SK-N-SH (cell line): ENCODE measurements around the gene CFAP70. TPM values are rescaled to one million over a fixed set of nuclear protein-coding genes. Genes with fewer than 3 reads are reported as not detected.

Source experiments
- CTCF ChIA-PET: fragments of 300-600, 350-600 bp; formaldehyde crosslinking; extraction: SDS; loops from one replicate; lab custom pipeline; 2021; lab: Yijun Ruan, JAX
- POLR2A ChIA-PET: fragments of 350-600 bp; sonication (Branson Sonifier 250); formaldehyde crosslinking; extraction: SDS; loops from one replicate; lab custom pipeline; 2020; ENCODE audit warnings: antibody characterized with exemption, inconsistent platforms; lab: Yijun Ruan, JAX
- DNase-seq: peaks from one replicate; pipeline ENCODE4 v3.0.0; 2012
- H2AFZ ChIP-seq: fragments of 200-600 bp; sonication (generic); 2 replicates; pipeline ENCODE4 v1.8.1; 2016; ENCODE audit warnings: antibody characterized with exemption, mild to moderate bottlenecking, low read depth
- H3F3A ChIP-seq: fragments of 200-600 bp; sonication (generic); replicated peaks from 2 replicates; pipeline ENCODE3; 2016; ENCODE audit warnings: antibody characterized with exemption, mild to moderate bottlenecking; ENCODE audit not compliant: insufficient read depth
- H3K27ac ChIP-seq, 2 experiments: fragments of 200-500 bp in 1 of 2; fragments of 200-600 bp in 1 of 2; sonication (Bioruptor generic) in 1 of 2; sonication (generic), shearing (Covaris generic) in 1 of 2; 2 replicates each; pipeline versions ENCODE4 v1.5.1 to v1.6.1; 2014 to 2016; ENCODE audit warnings: low read depth in 2 of 2, inconsistent platforms in 1 of 2, low read length in 1 of 2, mild to moderate bottlenecking in 1 of 2, mixed read lengths in 1 of 2
- H3K27me3 ChIP-seq: fragments of 200-600 bp; sonication (generic), shearing (Covaris generic); 2 replicates; pipeline ENCODE4 v1.6.1; 2016; ENCODE audit warnings: mixed run types; ENCODE audit not compliant: insufficient read depth
- H3K36me3 ChIP-seq, 2 experiments: fragments of 200-500 bp in 1 of 2; fragments of 200-600 bp in 1 of 2; sonication (Bioruptor generic) in 1 of 2; sonication (generic) in 1 of 2; replicated peaks in 1 of 2; 2 replicates each; pipeline versions ENCODE3 to v1.5.1; 2014 to 2016; ENCODE audit warnings: low read length in 1 of 2, mild to moderate bottlenecking in 1 of 2; ENCODE audit not compliant: insufficient read depth in 2 of 2, control insufficient read depth in 1 of 2
- H3K4me1 ChIP-seq, 2 experiments: fragments of 200-500 bp in 1 of 2; fragments of 200-600 bp in 1 of 2; sonication (Bioruptor generic) in 1 of 2; sonication (generic), shearing (Covaris generic) in 1 of 2; 2 replicates each; pipeline versions ENCODE4 v1.5.1 to v1.6.1; 2014 to 2016; ENCODE audit warnings: low read depth in 1 of 2, low read length in 1 of 2, mixed run types in 1 of 2; ENCODE audit not compliant: insufficient read depth in 2 of 2, control insufficient read depth in 1 of 2
- H3K4me2 ChIP-seq: fragments of 200-600 bp; sonication (generic), shearing (Covaris generic); 2 replicates; pipeline ENCODE4 v1.6.1; 2017; ENCODE audit warnings: mixed run types
- H3K4me3 ChIP-seq, 2 experiments: fragments of 200-500 bp in 1 of 2; fragments of 200-600 bp in 1 of 2; sonication (Bioruptor generic) in 1 of 2; sonication (generic), shearing (Covaris generic) in 1 of 2; 2 replicates each; pipeline versions ENCODE4 v1.5.1 to v1.8.1; 2014 to 2016; ENCODE audit warnings: low read depth in 2 of 2, inconsistent platforms in 1 of 2, low read length in 1 of 2, mild to moderate bottlenecking in 1 of 2, mixed read lengths in 1 of 2, moderate library complexity in 1 of 2
- H3K79me2 ChIP-seq: fragments of 200-600 bp; sonication (generic); 2 replicates; pipeline ENCODE4 v1.8.1; 2017; ENCODE audit warnings: mild to moderate bottlenecking; ENCODE audit not compliant: insufficient read depth
- H3K9ac ChIP-seq: fragments of 200-600 bp; sonication (generic); 2 replicates; pipeline ENCODE4 v1.6.1; 2017; ENCODE audit warnings: mixed run types
- H3K9me2 ChIP-seq: fragments of 200-600 bp; sonication (generic); 2 replicates; pipeline ENCODE4 v1.6.1; 2017; ENCODE audit warnings: mixed run types
- H3K9me3 ChIP-seq: fragments of 200-600 bp; sonication (generic); 2 replicates; pipeline ENCODE4 v1.6.1; 2017; ENCODE audit warnings: mixed run types, mild to moderate bottlenecking, moderate library complexity
- H4K20me1 ChIP-seq: fragments of 200-600 bp; sonication (generic); 2 replicates; pipeline ENCODE4 v1.6.1; 2017; ENCODE audit warnings: mild to moderate bottlenecking, mixed run types; ENCODE audit not compliant: insufficient read depth
- CHD2 ChIP-seq: fragments of 150-350 bp; IDR thresholded peaks from 2 replicates; pipeline ENCODE4 v1.6.1; 2018; ENCODE audit warnings: low read length; ENCODE audit not compliant: partially characterized antibody
- EP300 ChIP-seq, 2 experiments: IDR thresholded peaks; 2 replicates each; pipeline versions ENCODE4 v1.4.0 to v1.6.1; 2012; ENCODE audit warnings: borderline replicate concordance in 1 of 2, low read depth in 1 of 2, low read length in 1 of 2
- EZH2phosphoT487 ChIP-seq: fragments of 200-600 bp; sonication (generic); IDR thresholded peaks from 2 replicates; pipeline ENCODE4 v1.6.1; 2017; ENCODE audit warnings: low read depth, mixed run types, mild to moderate bottlenecking, antibody characterized with exemption, moderate library complexity, borderline replicate concordance
- FOXJ3 ChIP-seq: sonication (generic); formaldehyde crosslinking; IDR thresholded peaks from 2 replicates; pipeline ENCODE4 v1.5.1; 2020; ENCODE audit warnings: mild to moderate bottlenecking, missing genetic modification reagents
- FOXM1 ChIP-seq: IDR thresholded peaks from 2 replicates; pipeline ENCODE4 v1.4.0; 2012; ENCODE audit warnings: low read depth, mild to moderate bottlenecking
- GABPA ChIP-seq: IDR thresholded peaks from 2 replicates; pipeline ENCODE4 v1.4.0; 2012; ENCODE audit warnings: low read depth, mild to moderate bottlenecking
- GATA2 ChIP-seq: sonication (generic); formaldehyde crosslinking; IDR thresholded peaks from 2 replicates; pipeline ENCODE4 v1.5.0; 2020; ENCODE audit warnings: mild to moderate bottlenecking, missing genetic modification reagents
- MAX ChIP-seq: IDR thresholded peaks from 2 replicates; pipeline ENCODE4 v1.4.0; 2012; ENCODE audit warnings: low read depth
- MEF2A ChIP-seq: IDR thresholded peaks from 2 replicates; pipeline ENCODE4 v1.4.0; 2012; ENCODE audit warnings: low read depth, borderline replicate concordance
- NFIC ChIP-seq: IDR thresholded peaks from 2 replicates; pipeline ENCODE4 v1.4.0; 2012; ENCODE audit warnings: borderline replicate concordance
- NRF1 ChIP-seq: IDR thresholded peaks from 2 replicates; pipeline ENCODE4 v1.6.1; 2012; ENCODE audit warnings: low read depth, mild to moderate bottlenecking, low read length
- PBX3 ChIP-seq: IDR thresholded peaks from 2 replicates; pipeline ENCODE4; 2012
- RXRA ChIP-seq: IDR thresholded peaks from 2 replicates; pipeline ENCODE4 v1.4.0; 2012; ENCODE audit warnings: low read depth, mild to moderate bottlenecking, borderline replicate concordance
- SIN3A ChIP-seq: IDR thresholded peaks from 2 replicates; pipeline ENCODE4 v1.6.1; 2012; ENCODE audit warnings: low read depth, mild to moderate bottlenecking, low read length, moderate library complexity, borderline replicate concordance
- TCF12 ChIP-seq: IDR thresholded peaks from 2 replicates; pipeline ENCODE4 v1.4.0; 2012
- YY1 ChIP-seq: IDR thresholded peaks from 2 replicates; pipeline ENCODE4 v1.4.0; 2012; ENCODE audit warnings: low read depth, mild to moderate bottlenecking
- WGBS: methylation state at CpG from one replicate; pipeline ENCODE4 v1.1.6; 2017; ENCODE audit warnings: low lambda C conversion rate; 5-methylcytosine and 5-hydroxymethylcytosine counted together
- polyA plus RNA-seq, 3 experiments: library from polyadenylated mRNA; depleted of rRNA; stranded (reverse); fragments of >200 nt; gene quantifications; 2 replicates each; pipeline ENCODE4 v1.2.3, GENCODE V29; 2012

The CFAP70 gene
- polyA plus RNA-seq, 1 of the 3 experiments (the other 2 are of a cell fraction) = 0.74 TPM

- Histone ChIP-seq H2AFZ (no peak overlapping the region), H4K20me1 (no peaks in the 10 kb centered on the region), H3K9me3 (no peaks in the 10 kb centered on the region), H3K79me2 (no peaks in the 10 kb centered on the region), H3F3A (peaks cover 4% of the 10 kb centered on the region), H3K27ac (no peak overlapping the region), H3K27me3 (no peaks in the 10 kb centered on the region), H3K9ac (no peak overlapping the region), H3K4me2 (no peak overlapping the region), H3K9me2 (no peaks in the 10 kb centered on the region), H3K4me1 (no peaks in the 10 kb centered on the region), H3K36me3 (peaks cover 35 to 39% of the 10 kb centered on the region in 2 experiments), H3K4me3 (no peak overlapping the region)
- ChIA-PET POLR2A (no interaction called here), CTCF (no interaction called here)
- TF ChIP-seq EZH2phosphoT487 (no peak), SIN3A (no peak), FOXJ3 (CRISPR knock-in tag) (no peak), NFIC (no peak), PBX3 (no peak), RXRA (no peak), YY1 (no peak)
- DNase-seq = no peak
Observed at GRCh38 chr10:73226663-73227062, 132.0 kb downstream of the CFAP70 start.

- H3K4me2 ChIP-seq = no peak overlapping the region
- H3K27me3 ChIP-seq = no peaks in the 10 kb centered on the region
- CTCF ChIA-PET = interaction anchor here (0.7 to 1.0 kb wide), 2 partner anchors 22 to 43 kb away, joined by 3 to 4 read pairs; no protein-coding TSS in a partner anchor
Observed at GRCh38 chr10:73225518-73225917, 133.1 kb downstream of the CFAP70 start.

GRCh38 chr10:73220989-73221388 is 137.7 kb downstream of the CFAP70 start:
- Histone ChIP-seq H3K9me2 (no peaks in the 10 kb centered on the region), H2AFZ (no peak overlapping the region), H3K27me3 (no peaks in the 10 kb centered on the region), H4K20me1 (no peaks in the 10 kb centered on the region), H3K9ac (no peak overlapping the region), H3F3A (no peaks in the 10 kb centered on the region), H3K27ac (no peak overlapping the region), H3K4me1 (no peaks in the 10 kb centered on the region), H3K4me3 (no peak overlapping the region), H3K36me3 (peaks cover 38 to 51% of the 10 kb centered on the region in 2 experiments), H3K4me2 (no peak overlapping the region), H3K9me3 (no peaks in the 10 kb centered on the region), H3K79me2 (no peaks in the 10 kb centered on the region)
- DNase-seq = no peak
- TF ChIP-seq GATA2 (no peak), GABPA (no peak), MEF2A (no peak)
- ChIA-PET CTCF (no interaction called here), POLR2A (no interaction called here)
- 93% methylated on average over 1 of the region's 1 CpG for WGBS

More at GRCh38 chr10:73225518-73225917, 133.1 kb downstream of the CFAP70 start:
- POLR2A ChIA-PET = no interaction called here
- TF ChIP-seq TCF12 = no peak
- no peak for TF ChIP-seq FOXM1
- no peak for TF ChIP-seq SIN3A
- TF ChIP-seq MAX = no peak
- TF ChIP-seq NRF1 = no peak
- TF ChIP-seq CHD2 = no peak
- TF ChIP-seq EP300 (IDR thresholded peaks at IDR 0.05; ENCODE audit: borderline replicate concordance in 1 of 2, low read depth in 1 of 2, low read length in 1 of 2) = no peak
- no peaks in the 10 kb centered on the region for H3K4me1 ChIP-seq
- H3K27ac ChIP-seq = no peak overlapping the region
- H3K9ac ChIP-seq = no peak overlapping the region
- no peak overlapping the region for H3K4me3 ChIP-seq
- DNase-seq = no peak
- H3K9me3 ChIP-seq = no peaks in the 10 kb centered on the region
- no peaks in the 10 kb centered on the region for H4K20me1 ChIP-seq
- no peak overlapping the region for H2AFZ ChIP-seq
- no peaks in the 10 kb centered on the region for H3K79me2 ChIP-seq
- no peaks in the 10 kb centered on the region for H3K9me2 ChIP-seq
- H3F3A ChIP-seq = no peaks in the 10 kb centered on the region
- H3K36me3 ChIP-seq = peaks cover 27 to 31% of the 10 kb centered on the region in 2 experiments
